OCI-LY1 (cell line): ENCODE results near the gene NSF.

ENCODE experiments used
- H2AFZ ChIP-seq: fragments of 200-600 bp; sonication (generic), shearing (Covaris generic); 2 replicates; pipeline ENCODE4 v1.6.0; 2014; ENCODE audit warnings: antibody characterized with exemption, mild to moderate bottlenecking, low read length
- H3F3A ChIP-seq: fragments of 200-600 bp; sonication (generic), shearing (Covaris generic); 2 replicates; pipeline ENCODE4 v1.6.0; 2014; ENCODE audit warnings: mild to moderate bottlenecking, antibody characterized with exemption, low read length, moderate library complexity; ENCODE audit not compliant: insufficient read depth
- H3K27ac ChIP-seq: fragments of 200-600 bp; sonication (generic); 2 replicates; pipeline ENCODE4 v1.5.1; 2014; ENCODE audit warnings: low read length, mixed run types, mild to moderate bottlenecking, low read depth; ENCODE audit not compliant: poor library complexity, severe bottlenecking
- H3K27me3 ChIP-seq: fragments of 200-600 bp; sonication (generic); 2 replicates; pipeline ENCODE4 v1.6.0; 2014; ENCODE audit warnings: antibody characterized with exemption, mild to moderate bottlenecking, low read length, moderate library complexity; ENCODE audit not compliant: insufficient read depth
- H3K36me3 ChIP-seq: fragments of 200-600 bp; sonication (generic); 2 replicates; pipeline ENCODE4 v1.6.1; 2014; ENCODE audit warnings: mild to moderate bottlenecking, antibody characterized with exemption, low read length, moderate library complexity, mixed read lengths; ENCODE audit not compliant: insufficient read depth
- H3K4me1 ChIP-seq: fragments of 200-600 bp; sonication (generic); 2 replicates; pipeline ENCODE4 v1.5.1; 2014; ENCODE audit warnings: mild to moderate bottlenecking, low read length, moderate library complexity; ENCODE audit not compliant: insufficient read depth, severe bottlenecking
- H3K4me2 ChIP-seq: fragments of 200-600 bp; sonication (generic), shearing (Covaris generic); 2 replicates; pipeline ENCODE4 v1.6.1; 2014; ENCODE audit warnings: low read length
- H3K4me3 ChIP-seq: fragments of 200-600 bp; sonication (generic); 2 replicates; pipeline ENCODE4 v1.5.1; 2014; ENCODE audit warnings: low read length, low read depth, mild to moderate bottlenecking, mixed read lengths; ENCODE audit not compliant: poor library complexity, severe bottlenecking
- H3K79me2 ChIP-seq: fragments of 200-600 bp; shearing (Covaris generic); 2 replicates; pipeline ENCODE4 v1.6.1; 2016; ENCODE audit warnings: mixed run types, low read length, mixed read lengths; ENCODE audit not compliant: insufficient read depth
- H3K9ac ChIP-seq: fragments of 200-600 bp; sonication (generic), shearing (Covaris generic); 2 replicates; pipeline ENCODE4 v1.6.1; 2014; ENCODE audit warnings: mild to moderate bottlenecking, low read length, mixed read lengths
- H3K9me2 ChIP-seq: fragments of 200-600 bp; sonication (generic), shearing (Covaris generic); 2 replicates; pipeline ENCODE4 v1.6.1; 2014; ENCODE audit warnings: low read depth, mild to moderate bottlenecking, low read length, mixed read lengths
- H3K9me3 ChIP-seq: fragments of 200-600 bp; shearing (Covaris generic); 2 replicates; pipeline ENCODE4 v1.6.1; 2014; ENCODE audit warnings: low read length, mixed read lengths
- H4K20me1 ChIP-seq: fragments of 200-600 bp; sonication (generic), shearing (Covaris generic); 2 replicates; pipeline ENCODE4 v1.6.0; 2016; ENCODE audit warnings: mild to moderate bottlenecking, low read length; ENCODE audit not compliant: insufficient read depth
- EZH2 ChIP-seq: fragments of 200-600 bp; sonication (generic), shearing (Covaris generic); IDR thresholded peaks from 2 replicates; pipeline ENCODE4 v1.8.0; 2017; ENCODE audit warnings: borderline replicate concordance, mixed run types, mild to moderate bottlenecking, antibody characterized with exemption, low read length, moderate library complexity, mixed read lengths
- TF ChIP-seq, protein P1 (sequence below): fragments of 200-600 bp; sonication (generic), shearing (Covaris generic); IDR thresholded peaks from 2 replicates; pipeline ENCODE4 v1.5.1; 2017; ENCODE audit warnings: mild to moderate bottlenecking, antibody characterized with exemption, low read length, moderate library complexity, mixed read lengths

NSF gene

DNA sequence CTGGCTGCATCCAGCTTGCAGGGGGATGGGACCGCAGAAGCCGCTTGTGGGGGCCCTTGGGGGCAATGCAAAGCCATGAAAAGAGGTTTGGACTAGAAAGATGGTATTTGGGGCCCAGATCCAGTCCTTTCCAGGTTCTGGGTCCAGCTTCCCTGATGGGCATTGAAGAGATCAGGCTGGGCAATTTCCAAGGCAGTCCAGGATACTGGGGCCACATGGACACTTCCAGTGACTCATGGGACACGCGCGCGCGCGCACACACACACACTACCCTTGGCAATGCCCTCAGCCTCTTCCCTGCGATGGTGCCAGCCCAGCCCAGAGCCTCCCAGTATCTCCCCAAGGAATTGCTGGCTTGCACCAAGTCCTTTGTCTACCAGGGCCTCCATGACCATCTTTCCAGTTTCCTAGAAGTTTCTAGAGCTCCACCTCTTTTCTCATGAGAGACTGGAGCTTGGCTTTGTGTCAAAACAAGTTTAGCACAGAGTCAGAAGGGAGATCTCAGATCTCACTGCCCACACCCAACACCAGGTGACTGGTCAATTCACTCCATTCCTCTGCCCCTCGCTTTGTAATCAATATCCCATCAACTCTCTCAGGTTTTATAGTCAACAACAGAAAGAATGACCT, 183.8 kb downstream of the NSF start:
- Histone ChIP-seq H3K9me3 (no peaks in the 10 kb centered on the region), H3F3A (no peaks in the 10 kb centered on the region), H3K36me3 (no peaks in the 10 kb centered on the region), H4K20me1 (no peaks in the 10 kb centered on the region), H3K9ac (no peak overlapping the region), H3K27me3 (no peaks in the 10 kb centered on the region), H3K9me2 (no peaks in the 10 kb centered on the region), H3K27ac (no peak overlapping the region), H3K4me3 (no peak overlapping the region), H3K4me1 (peaks cover 50% of the 10 kb centered on the region), H2AFZ (no peak overlapping the region), H3K4me2 (no peak overlapping the region), H3K79me2 (no peaks in the 10 kb centered on the region)
- TF ChIP-seq, protein P1, sequence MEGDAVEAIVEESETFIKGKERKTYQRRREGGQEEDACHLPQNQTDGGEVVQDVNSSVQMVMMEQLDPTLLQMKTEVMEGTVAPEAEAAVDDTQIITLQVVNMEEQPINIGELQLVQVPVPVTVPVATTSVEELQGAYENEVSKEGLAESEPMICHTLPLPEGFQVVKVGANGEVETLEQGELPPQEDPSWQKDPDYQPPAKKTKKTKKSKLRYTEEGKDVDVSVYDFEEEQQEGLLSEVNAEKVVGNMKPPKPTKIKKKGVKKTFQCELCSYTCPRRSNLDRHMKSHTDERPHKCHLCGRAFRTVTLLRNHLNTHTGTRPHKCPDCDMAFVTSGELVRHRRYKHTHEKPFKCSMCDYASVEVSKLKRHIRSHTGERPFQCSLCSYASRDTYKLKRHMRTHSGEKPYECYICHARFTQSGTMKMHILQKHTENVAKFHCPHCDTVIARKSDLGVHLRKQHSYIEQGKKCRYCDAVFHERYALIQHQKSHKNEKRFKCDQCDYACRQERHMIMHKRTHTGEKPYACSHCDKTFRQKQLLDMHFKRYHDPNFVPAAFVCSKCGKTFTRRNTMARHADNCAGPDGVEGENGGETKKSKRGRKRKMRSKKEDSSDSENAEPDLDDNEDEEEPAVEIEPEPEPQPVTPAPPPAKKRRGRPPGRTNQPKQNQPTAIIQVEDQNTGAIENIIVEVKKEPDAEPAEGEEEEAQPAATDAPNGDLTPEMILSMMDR: no peak
- TF ChIP-seq EZH2: no peak

DNA sequence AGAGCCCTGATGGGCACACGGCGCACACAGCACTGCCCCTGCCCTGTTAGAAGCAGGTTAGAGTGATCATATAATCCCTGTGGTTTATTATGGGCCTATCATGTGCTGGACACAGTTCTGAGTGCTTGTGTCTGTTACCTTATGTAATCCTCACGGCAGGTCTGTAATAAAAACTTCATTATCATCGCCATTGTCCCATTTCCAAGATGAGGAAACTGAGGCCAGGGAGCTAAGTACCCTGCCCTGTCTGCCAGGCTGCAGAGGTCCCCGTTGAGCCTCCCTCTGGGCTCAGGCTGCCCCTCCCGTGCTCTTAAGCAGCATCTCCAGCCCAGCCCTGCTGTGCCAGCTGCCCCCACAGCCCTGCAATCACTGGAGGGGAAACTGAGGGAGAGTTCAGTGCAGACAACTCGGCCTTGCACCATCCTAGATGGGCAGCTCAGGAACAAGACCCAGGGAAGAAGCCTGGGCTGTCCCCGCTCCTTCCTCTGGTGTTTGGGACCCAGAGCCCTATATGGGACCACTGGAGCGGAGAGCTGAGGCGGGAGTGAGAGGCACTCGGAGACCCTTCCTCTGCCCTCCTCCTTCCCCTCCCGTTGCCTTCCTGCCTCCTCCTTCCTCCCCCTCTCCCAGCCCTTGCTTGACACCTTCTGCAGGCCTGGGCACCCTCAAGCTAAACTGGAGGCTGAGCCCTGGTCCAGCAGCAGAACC, 186.0 kb downstream of the NSF start:
- Histone ChIP-seq H3K79me2 (no peaks in the 10 kb centered on the region), H3K9me3 (no peaks in the 10 kb centered on the region), H3F3A (no peaks in the 10 kb centered on the region), H4K20me1 (no peaks in the 10 kb centered on the region), H3K4me2 (no peak overlapping the region), H3K27ac (no peak overlapping the region), H2AFZ (no peak overlapping the region), H3K4me3 (no peak overlapping the region), H3K9me2 (no peaks in the 10 kb centered on the region), H3K27me3 (no peaks in the 10 kb centered on the region), H3K9ac (no peak overlapping the region), H3K4me1 (peaks cover 41% of the 10 kb centered on the region), H3K36me3 (no peaks in the 10 kb centered on the region)
- no peak for TF ChIP-seq EZH2
- TF ChIP-seq, protein P1: no peak

DNA sequence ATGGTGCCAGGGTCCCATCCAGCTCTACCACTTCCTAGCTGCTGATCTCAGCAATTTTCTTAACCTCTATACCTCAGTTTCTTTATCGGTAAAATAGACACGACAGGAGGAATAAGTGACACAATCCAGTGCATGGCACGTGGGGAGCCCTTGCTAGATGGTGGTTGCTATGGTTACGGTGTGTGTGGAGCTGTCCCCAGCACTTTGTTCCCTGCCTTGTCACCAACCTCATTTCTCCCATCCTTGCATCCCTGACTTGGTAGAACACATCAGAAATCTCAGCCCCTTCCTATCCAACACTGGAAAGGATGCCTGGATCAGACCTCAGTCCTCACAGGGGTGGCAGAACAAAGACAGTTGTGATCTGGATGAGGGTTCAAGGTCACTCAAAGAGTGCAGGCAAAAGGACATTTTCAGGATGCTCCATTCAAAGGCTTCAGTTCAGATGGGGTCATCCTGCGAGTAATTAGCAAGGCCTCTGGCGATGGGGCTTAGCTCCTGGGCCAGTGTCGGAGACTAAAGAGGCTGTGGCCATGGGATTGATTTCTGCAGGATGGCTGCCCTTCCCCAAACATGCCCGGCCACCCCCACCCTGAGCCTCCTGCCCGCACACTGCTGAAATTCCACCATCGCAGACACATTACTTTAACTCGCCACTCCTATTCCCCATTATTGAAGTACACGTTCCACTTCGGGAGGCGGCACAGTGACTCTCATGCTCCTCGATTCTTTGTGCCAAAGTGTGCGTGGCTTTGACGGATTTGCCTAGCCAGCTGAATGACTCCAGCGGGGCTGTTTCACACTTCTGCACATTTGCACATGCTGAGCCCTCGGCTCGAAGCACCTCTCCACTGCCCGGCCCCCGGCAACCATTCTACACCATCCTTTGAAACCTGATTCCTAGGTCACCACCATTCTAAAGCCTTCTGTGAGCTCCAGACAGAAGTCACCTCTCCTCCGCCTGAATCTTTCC, 187.8 kb downstream of the NSF start:
- Histone ChIP-seq H3F3A (no peaks in the 10 kb centered on the region), H3K9ac (no peak overlapping the region), H3K4me2 (no peak overlapping the region), H3K27ac (no peak overlapping the region), H3K4me1 (peaks cover 41% of the 10 kb centered on the region), H4K20me1 (no peaks in the 10 kb centered on the region), H3K4me3 (no peak overlapping the region), H3K27me3 (no peaks in the 10 kb centered on the region), H3K36me3 (no peaks in the 10 kb centered on the region), H3K9me2 (no peaks in the 10 kb centered on the region), H3K9me3 (no peaks in the 10 kb centered on the region), H3K79me2 (no peaks in the 10 kb centered on the region), H2AFZ (no peak overlapping the region)
- no peak for TF ChIP-seq EZH2
- TF ChIP-seq, protein P1: no peak
